ENCODE results near the gene EFCC1. TPM values are rescaled to one million over a fixed set of nuclear protein-coding genes. Genes with fewer than 3 reads are reported as not detected.

The EFCC1 gene
- total RNA-seq, 1 donor from 2014 or later = 0.67 TPM

- no peak overlapping the region for H3K4me3 Mint-ChIP-seq
- no peak for DNase-seq (ENCODE audit: low spot score in 2 of 2, unreplicated experiment in 2 of 2)
- H3K9me3 Mint-ChIP-seq = no peaks in the 10 kb centered on the region
- no peaks in the 10 kb centered on the region for H3K36me3 Mint-ChIP-seq
- peaks cover 9% of the 10 kb centered on the region for H3K27me3 Mint-ChIP-seq (ENCODE audit: low read depth)
- H3K4me1 Mint-ChIP-seq = peaks cover 5% of the 10 kb centered on the region
- TF ChIP-seq CTCF (IDR thresholded peaks at IDR 0.05; ENCODE audit: unreplicated experiment) = no peak
- H3K27ac Mint-ChIP-seq = no peak overlapping the region
These were observed 12.4 kb downstream of the EFCC1 start for GRCh38 chr3:129013491-129013891.

GRCh38 chr3:129014148-129014547 lies 13.0 kb downstream of the EFCC1 start:
- no peaks in the 10 kb centered on the region for H3K36me3 Mint-ChIP-seq
- TF ChIP-seq CTCF (IDR thresholded peaks at IDR 0.05; ENCODE audit: unreplicated experiment) = no peak
- H3K27me3 Mint-ChIP-seq (ENCODE audit: low read depth) = peaks cover 10% of the 10 kb centered on the region
- H3K4me3 Mint-ChIP-seq = no peak overlapping the region
- no peak for DNase-seq (ENCODE audit: low spot score in 2 of 2, unreplicated experiment in 2 of 2)
- peaks cover 5% of the 10 kb centered on the region for H3K4me1 Mint-ChIP-seq
- H3K27ac Mint-ChIP-seq = no peak overlapping the region
- no peaks in the 10 kb centered on the region for H3K9me3 Mint-ChIP-seq

- H3K4me3 Mint-ChIP-seq = no peak overlapping the region
- H3K27ac Mint-ChIP-seq = no peak overlapping the region
- no peak for TF ChIP-seq CTCF (IDR thresholded peaks at IDR 0.05; ENCODE audit: unreplicated experiment)
- H3K36me3 Mint-ChIP-seq = no peaks in the 10 kb centered on the region
- no peaks in the 10 kb centered on the region for H3K9me3 Mint-ChIP-seq
- peaks cover 7% of the 10 kb centered on the region for H3K27me3 Mint-ChIP-seq (ENCODE audit: low read depth)
- DNase-seq (ENCODE audit: low spot score in 2 of 2, unreplicated experiment in 2 of 2) = no peak
- peaks cover 5% of the 10 kb centered on the region for H3K4me1 Mint-ChIP-seq
These were observed 13.8 kb downstream of the EFCC1 start for GRCh38 chr3:129014793-129015345.

GRCh38 chr3:129015388-129016105 lies 14.4 kb downstream of the EFCC1 start:
- no peak overlapping the region for H3K27ac Mint-ChIP-seq
- peaks cover 7% of the 10 kb centered on the region for H3K27me3 Mint-ChIP-seq (ENCODE audit: low read depth)
- H3K36me3 Mint-ChIP-seq = no peaks in the 10 kb centered on the region

GRCh38 chr3:129016356-129016719 lies 15.2 kb downstream of the EFCC1 start:
- H3K27me3 Mint-ChIP-seq (ENCODE audit: low read depth) = peaks cover 10% of the 10 kb centered on the region

More at GRCh38 chr3:129015388-129016105, 14.4 kb downstream of the EFCC1 start:
- Mint-ChIP-seq H3K4me3 (no peak overlapping the region), H3K4me1 (peaks cover 5% of the 10 kb centered on the region), H3K9me3 (no peaks in the 10 kb centered on the region)
- TF ChIP-seq CTCF (IDR thresholded peaks at IDR 0.05; ENCODE audit: unreplicated experiment) = no peak
- DNase-seq (ENCODE audit: low spot score in 2 of 2, unreplicated experiment in 2 of 2) = no peak

More at GRCh38 chr3:129016356-129016719, 15.2 kb downstream of the EFCC1 start:
- no peak overlapping the region for H3K4me3 Mint-ChIP-seq
- H3K27ac Mint-ChIP-seq = no peak overlapping the region
- no peak for TF ChIP-seq CTCF (IDR thresholded peaks at IDR 0.05; ENCODE audit: unreplicated experiment)
- no peaks in the 10 kb centered on the region for H3K9me3 Mint-ChIP-seq
- peaks cover 5% of the 10 kb centered on the region for H3K4me1 Mint-ChIP-seq
- DNase-seq (ENCODE audit: low spot score in 2 of 2, unreplicated experiment in 2 of 2) = no peak
- H3K36me3 Mint-ChIP-seq = no peaks in the 10 kb centered on the region
